Peyer's patch (tissue), 4 donors: ENCODE results near the gene TIGD1.

ENCODE experiments used
- POLR2A ChIP-seq, 2 donors: fragments of 450-650 bp; IDR thresholded peaks; one replicate each; pipeline ENCODE4 v1.5.1; 2017; ENCODE audit warnings: antibody characterized with exemption in 2 of 2, mild to moderate bottlenecking in 2 of 2, moderate library complexity in 2 of 2
- TF ChIP-seq, protein P1 (sequence below), 6 experiments: fragments of 450-650 bp in 4 of 6; fragments of 200-600 bp in 2 of 6; sonication (generic) in 1 of 6; IDR thresholded peaks; one replicate each; pipeline ENCODE4 v1.5.1; 2017 to 2019; ENCODE audit warnings: antibody characterized with exemption in 6 of 6, mild to moderate bottlenecking in 3 of 6, moderate library complexity in 1 of 6

DNA sequence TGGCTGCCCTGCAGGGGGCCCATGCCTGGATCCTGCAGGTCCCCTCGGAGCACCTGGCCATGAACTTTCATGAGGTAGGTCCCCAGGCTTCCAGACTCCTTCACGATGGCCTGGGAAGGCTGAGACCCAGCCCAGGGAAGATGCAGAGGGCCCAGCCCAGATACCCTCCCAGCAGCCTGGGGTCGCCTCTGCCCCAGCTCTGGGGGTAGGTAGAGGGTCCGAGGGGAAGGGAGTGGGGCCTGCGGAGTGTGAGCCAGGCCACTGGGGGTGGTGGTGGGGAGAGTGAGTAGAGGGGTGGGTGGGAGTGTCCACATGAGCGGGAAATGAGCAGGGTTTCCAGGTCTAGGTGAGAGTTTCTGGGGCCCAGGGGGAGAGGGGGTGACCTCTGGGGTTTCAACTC, 25.6 kb downstream of the TIGD1 start:
- TF ChIP-seq, protein P1, sequence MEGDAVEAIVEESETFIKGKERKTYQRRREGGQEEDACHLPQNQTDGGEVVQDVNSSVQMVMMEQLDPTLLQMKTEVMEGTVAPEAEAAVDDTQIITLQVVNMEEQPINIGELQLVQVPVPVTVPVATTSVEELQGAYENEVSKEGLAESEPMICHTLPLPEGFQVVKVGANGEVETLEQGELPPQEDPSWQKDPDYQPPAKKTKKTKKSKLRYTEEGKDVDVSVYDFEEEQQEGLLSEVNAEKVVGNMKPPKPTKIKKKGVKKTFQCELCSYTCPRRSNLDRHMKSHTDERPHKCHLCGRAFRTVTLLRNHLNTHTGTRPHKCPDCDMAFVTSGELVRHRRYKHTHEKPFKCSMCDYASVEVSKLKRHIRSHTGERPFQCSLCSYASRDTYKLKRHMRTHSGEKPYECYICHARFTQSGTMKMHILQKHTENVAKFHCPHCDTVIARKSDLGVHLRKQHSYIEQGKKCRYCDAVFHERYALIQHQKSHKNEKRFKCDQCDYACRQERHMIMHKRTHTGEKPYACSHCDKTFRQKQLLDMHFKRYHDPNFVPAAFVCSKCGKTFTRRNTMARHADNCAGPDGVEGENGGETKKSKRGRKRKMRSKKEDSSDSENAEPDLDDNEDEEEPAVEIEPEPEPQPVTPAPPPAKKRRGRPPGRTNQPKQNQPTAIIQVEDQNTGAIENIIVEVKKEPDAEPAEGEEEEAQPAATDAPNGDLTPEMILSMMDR (IDR thresholded peaks at IDR 0.05), result no peak
- no peak for TF ChIP-seq POLR2A (IDR thresholded peaks at IDR 0.05)
